Astrocyte (in vitro differentiated cells and primary cell): ENCODE results near the gene FMN2.

Source experiments
- CTCF ChIP-seq: IDR thresholded peaks from 2 replicates; pipeline ENCODE4 v1.5.1; 2011; ENCODE audit warnings: low read depth, mild to moderate bottlenecking, inconsistent platforms, low read length, moderate library complexity; ENCODE audit not compliant: insufficient read depth
- EZH2 ChIP-seq: IDR thresholded peaks from 2 replicates; pipeline ENCODE4 v1.6.1; 2012; ENCODE audit warnings: mild to moderate bottlenecking, low read length, inconsistent platforms; ENCODE audit not compliant: insufficient read depth

- TF ChIP-seq CTCF (no peak), EZH2 (no peak)
Observed at GRCh38 chr1:240171907-240172306, 80.2 kb downstream of the FMN2 start.
